Keratinocyte (primary cell): ENCODE results near the gene SIRT4. TPM values are rescaled to one million over a fixed set of nuclear protein-coding genes. Genes with fewer than 3 reads are reported as not detected.

Experiments used
- DNase-seq: peaks from one replicate; pipeline ENCODE4 v3.0.0-alpha.2; 2011; ENCODE audit warnings: low read depth, missing footprints, low spot score
- FAIRE-seq: peaks from 2 replicates; lab custom pipeline; 2011; peaks lifted over from hg19 to GRCh38; lab: Jason Lieb, UNC
- H2AFZ ChIP-seq: 2 replicates; pipeline ENCODE4 v1.6.0; 2012; ENCODE audit warnings: low read length, control low read depth, inconsistent platforms; ENCODE audit not compliant: control insufficient read depth
- H3K27ac ChIP-seq: 2 replicates; pipeline ENCODE4 v1.5.1; 2011; ENCODE audit warnings: low read length; ENCODE audit not compliant: control insufficient read depth, insufficient read depth
- H3K27me3 ChIP-seq: 3 replicates; pipeline ENCODE4 v1.6.0; 2011; ENCODE audit warnings: low read length; ENCODE audit not compliant: control insufficient read depth, insufficient read depth; ENCODE audit errors: extremely low read depth
- H3K36me3 ChIP-seq, 2 experiments: 2 replicates in 1 of 2; 3 replicates in 1 of 2; pipeline ENCODE4 v1.5.1; 2011; ENCODE audit warnings: low read length in 2 of 2, mild to moderate bottlenecking in 1 of 2; ENCODE audit not compliant: control insufficient read depth in 2 of 2, insufficient read depth in 2 of 2; ENCODE audit errors: extremely low read depth in 1 of 2
- H3K4me1 ChIP-seq: 3 replicates; pipeline ENCODE4 v1.5.1; 2011; ENCODE audit warnings: low read length; ENCODE audit not compliant: control insufficient read depth, insufficient read depth; ENCODE audit errors: extremely low read depth
- H3K4me2 ChIP-seq: 3 replicates; pipeline ENCODE4 v1.6.0; 2011; ENCODE audit warnings: low read depth, low read length; ENCODE audit not compliant: control insufficient read depth, insufficient read depth; ENCODE audit errors: extremely low read depth
- H3K4me3 ChIP-seq, 3 experiments: fragments of 200-600 bp in 1 of 3; sonication (generic) in 1 of 3; 2 replicates in 2 of 3; 3 replicates in 1 of 3; pipeline ENCODE4 v1.5.1; 2011 to 2016; ENCODE audit warnings: low read length in 3 of 3, mild to moderate bottlenecking in 3 of 3, control low read depth in 2 of 3, inconsistent platforms in 1 of 3, low read depth in 1 of 3, mixed read lengths in 1 of 3, mixed run types in 1 of 3, moderate library complexity in 1 of 3; ENCODE audit not compliant: control insufficient read depth in 2 of 3, insufficient read depth in 2 of 3; ENCODE audit errors: extremely low read depth in 1 of 3
- H3K79me2 ChIP-seq: 2 replicates; pipeline ENCODE4 v1.6.0; 2012; ENCODE audit warnings: low read length; ENCODE audit not compliant: control insufficient read depth, insufficient read depth
- H3K9ac ChIP-seq: 3 replicates; pipeline ENCODE4 v1.6.0; 2011; ENCODE audit warnings: low read length; ENCODE audit not compliant: control insufficient read depth, insufficient read depth; ENCODE audit errors: extremely low read depth
- H3K9me1 ChIP-seq: 3 replicates; pipeline ENCODE4 v1.6.0; 2011; ENCODE audit warnings: low read length; ENCODE audit not compliant: control insufficient read depth, insufficient read depth; ENCODE audit errors: extremely low read depth
- H3K9me3 ChIP-seq: 2 replicates; pipeline ENCODE4 v1.5.1; 2012; ENCODE audit warnings: low read depth, low read length; ENCODE audit not compliant: control insufficient read depth
- H4K20me1 ChIP-seq: 3 replicates; pipeline ENCODE4 v1.6.0; 2011; ENCODE audit warnings: low read length; ENCODE audit not compliant: control insufficient read depth, insufficient read depth; ENCODE audit errors: extremely low read depth
- CTCF ChIP-seq, 3 experiments: IDR thresholded peaks in 1 of 3; conservative IDR thresholded peaks in 1 of 3; optimal IDR thresholded peaks in 1 of 3; 2 replicates in 2 of 3; 3 replicates in 1 of 3; pipeline versions ENCODE3 to v1.5.1; 2011; ENCODE audit warnings: low read length in 3 of 3, mild to moderate bottlenecking in 3 of 3, moderate library complexity in 2 of 3, control low read depth in 1 of 3, inconsistent platforms in 1 of 3; ENCODE audit not compliant: insufficient read depth in 2 of 3; ENCODE audit errors: extremely low read depth in 1 of 3
- EZH2 ChIP-seq: IDR thresholded peaks from one replicate; pipeline ENCODE4 v1.6.1; 2012; ENCODE audit warnings: inconsistent platforms, mild to moderate bottlenecking, low read length, moderate library complexity
- dilution Hi-C: fragments of 300-500 bp; cut with MboI; formaldehyde crosslinking; loops from one replicate; pipeline ENCODE4 v1.7.0; 2020; ENCODE audit warnings: low sequenced_read_pairs; ENCODE audit not compliant: extremely low pct_ligation_motif_present
- polyA plus RNA-seq, 5 experiments: library from polyadenylated mRNA; depleted of rRNA in 3 of 5; stranded (reverse) in 3 of 5; stranded (forward) in 1 of 5; unstranded in 1 of 5; fragments of >200 nt; gene quantifications; 1 replicate in 1 of 5; 2 replicates in 3 of 5; 3 replicates in 1 of 5; pipeline versions ENCODE4 v1.2.1 to v1.2.3, GENCODE V29; 2011 to 2012; ENCODE audit warnings: missing spikeins in 2 of 5, low read depth in 1 of 5, low replicate concordance in 1 of 5

The SIRT4 gene
- polyA plus RNA-seq, 1 donor (not counting 4 experiments of a cell fraction or from before 2014, with no cell fraction given) = 0.98 TPM

GRCh38 chr12:120343039-120343537, 41.0 kb downstream of the SIRT4 start:
- Histone ChIP-seq H2AFZ (no peak overlapping the region), H3K9ac (no peak overlapping the region), H3K4me1 (no peaks in the 10 kb centered on the region), H3K9me3 (no peaks in the 10 kb centered on the region), H3K9me1 (no peaks in the 10 kb centered on the region), H3K27ac (no peak overlapping the region), H3K4me3 (no peak overlapping the region), H4K20me1 (no peaks in the 10 kb centered on the region), H3K27me3 (no peaks in the 10 kb centered on the region), H3K36me3 (no peaks in the 10 kb centered on the region), H3K79me2 (no peaks in the 10 kb centered on the region), H3K4me2 (no peak overlapping the region)
- dilution Hi-C loops = no loop called here
- DNase-seq (no peak), FAIRE-seq (no peak)
- TF ChIP-seq CTCF (optimal IDR thresholded peaks at IDR 0.05 in 1 of 3, IDR thresholded peaks at IDR 0.05 in 1 of 3, conservative IDR thresholded peaks at IDR 0.05 in 1 of 3; ENCODE audit: extremely low read depth in 1 of 3, insufficient read depth in 2 of 3, low read length in 3 of 3) = no peak
- no peak for TF ChIP-seq EZH2

GRCh38 chr12:120343692-120344091, 41.6 kb downstream of the SIRT4 start:
- no peak for TF ChIP-seq CTCF (optimal IDR thresholded peaks at IDR 0.05 in 1 of 3, IDR thresholded peaks at IDR 0.05 in 1 of 3, conservative IDR thresholded peaks at IDR 0.05 in 1 of 3; ENCODE audit: extremely low read depth in 1 of 3, insufficient read depth in 2 of 3, low read length in 3 of 3)
- TF ChIP-seq EZH2 = no peak
- dilution Hi-C loops = no loop called here
- FAIRE-seq (no peak), DNase-seq (no peak)
- Histone ChIP-seq H3K4me2 (no peak overlapping the region), H3K79me2 (no peaks in the 10 kb centered on the region), H3K4me1 (no peaks in the 10 kb centered on the region), H3K9me1 (no peaks in the 10 kb centered on the region), H3K36me3 (no peaks in the 10 kb centered on the region), H3K4me3 (no peak overlapping the region), H3K9me3 (no peaks in the 10 kb centered on the region), H2AFZ (no peak overlapping the region), H3K9ac (no peak overlapping the region), H3K27me3 (no peaks in the 10 kb centered on the region), H3K27ac (no peak overlapping the region), H4K20me1 (no peaks in the 10 kb centered on the region)
